ENCODE measurements around the gene JAM3.
"Not testable (repeated sequence)": the region's sequence is repeated elsewhere in the genome, so short reads cannot be mapped to it uniquely, and the experiment has no call there.

JAM3 gene

DNA sequence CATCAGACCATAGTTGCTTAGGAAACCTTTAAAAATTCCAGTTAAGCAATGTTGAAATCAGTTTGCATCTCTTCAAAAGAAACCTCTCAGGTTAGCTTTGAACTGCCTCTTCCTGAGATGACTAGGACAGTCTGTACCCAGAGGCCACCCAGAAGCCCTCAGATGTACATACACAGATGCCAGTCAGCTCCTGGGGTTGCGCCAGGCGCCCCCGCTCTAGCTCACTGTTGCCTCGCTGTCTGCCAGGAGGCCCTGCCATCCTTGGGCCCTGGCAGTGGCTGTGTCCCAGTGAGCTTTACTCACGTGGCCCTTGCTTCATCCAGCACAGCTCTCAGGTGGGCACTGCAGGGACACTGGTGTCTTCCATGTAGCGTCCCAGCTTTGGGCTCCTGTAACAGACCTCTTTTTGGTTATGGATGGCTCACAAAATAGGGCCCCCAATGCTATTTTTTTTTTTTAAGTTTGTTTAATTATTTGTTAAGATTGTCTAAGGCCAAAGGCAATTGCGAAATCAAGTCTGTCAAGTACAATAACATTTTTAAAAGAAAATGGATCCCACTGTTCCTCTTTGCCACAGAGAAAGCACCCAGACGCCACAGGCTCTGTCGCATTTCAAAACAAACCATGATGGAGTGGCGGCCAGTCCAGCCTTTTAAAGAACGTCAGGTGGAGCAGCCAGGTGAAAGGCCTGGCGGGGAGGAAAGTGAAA is 81.5 kb downstream of the JAM3 start:
- no peak for DNase-seq

DNA sequence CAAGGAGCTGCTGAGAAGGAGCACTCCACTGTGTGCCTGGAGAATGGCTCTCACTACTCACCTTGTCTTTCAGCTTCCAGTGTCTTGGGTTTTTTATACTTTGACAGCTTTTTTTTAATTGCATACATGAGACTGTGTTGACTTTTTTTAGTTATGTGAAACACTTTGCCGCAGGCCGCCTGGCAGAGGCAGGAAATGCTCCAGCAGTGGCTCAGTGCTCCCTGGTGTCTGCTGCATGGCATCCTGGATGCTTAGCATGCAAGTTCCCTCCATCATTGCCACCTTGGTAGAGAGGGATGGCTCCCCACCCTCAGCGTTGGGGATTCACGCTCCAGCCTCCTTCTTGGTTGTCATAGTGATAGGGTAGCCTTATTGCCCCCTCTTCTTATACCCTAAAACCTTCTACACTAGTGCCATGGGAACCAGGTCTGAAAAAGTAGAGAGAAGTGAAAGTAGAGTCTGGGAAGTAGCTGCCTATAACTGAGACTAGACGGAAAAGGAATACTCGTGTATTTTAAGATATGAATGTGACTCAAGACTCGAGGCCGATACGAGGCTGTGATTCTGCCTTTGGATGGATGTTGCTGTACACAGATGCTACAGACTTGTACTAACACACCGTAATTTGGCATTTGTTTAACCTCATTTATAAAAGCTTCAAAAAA is 82.3 kb downstream of the JAM3 start:
- DNase-seq: no peak

GRCh38 chr11:134152696-134153095 is 83.8 kb downstream of the JAM3 start:
- DNase-seq: no peak

- DNase-seq: no peak
Observed at GRCh38 chr11:134153147-134153905, 84.5 kb downstream of the JAM3 start.

DNA sequence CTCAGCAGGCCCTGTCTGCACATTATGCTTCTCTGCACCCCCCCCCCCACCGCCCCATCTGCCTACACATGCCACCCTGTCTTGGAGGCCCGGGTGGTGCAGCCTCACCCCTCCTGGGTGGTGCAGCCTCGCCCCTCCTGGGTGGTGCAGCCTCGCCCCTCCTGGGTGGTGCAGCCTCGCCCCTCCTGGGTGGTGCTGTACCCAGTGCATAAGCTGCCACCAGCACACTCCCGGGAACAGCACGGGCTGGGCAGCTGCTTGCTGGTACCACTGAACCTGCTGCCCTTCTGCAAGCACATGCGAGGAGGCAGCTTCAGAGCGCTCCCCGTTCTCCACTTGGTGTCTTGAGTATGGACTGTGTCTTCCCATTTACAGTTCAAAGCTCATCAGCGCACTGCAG is 85.6 kb downstream of the JAM3 start:
- DNase-seq: no peak

- DNase-seq: no peak
Observed at GRCh38 chr11:134155456-134155855, 86.6 kb downstream of the JAM3 start.

- no peak for DNase-seq
Observed at GRCh38 chr11:134155946-134156865, 87.3 kb downstream of the JAM3 start.

GRCh38 chr11:134157451-134157850 is 88.6 kb downstream of the JAM3 start:
- DNase-seq: no peak

DNA sequence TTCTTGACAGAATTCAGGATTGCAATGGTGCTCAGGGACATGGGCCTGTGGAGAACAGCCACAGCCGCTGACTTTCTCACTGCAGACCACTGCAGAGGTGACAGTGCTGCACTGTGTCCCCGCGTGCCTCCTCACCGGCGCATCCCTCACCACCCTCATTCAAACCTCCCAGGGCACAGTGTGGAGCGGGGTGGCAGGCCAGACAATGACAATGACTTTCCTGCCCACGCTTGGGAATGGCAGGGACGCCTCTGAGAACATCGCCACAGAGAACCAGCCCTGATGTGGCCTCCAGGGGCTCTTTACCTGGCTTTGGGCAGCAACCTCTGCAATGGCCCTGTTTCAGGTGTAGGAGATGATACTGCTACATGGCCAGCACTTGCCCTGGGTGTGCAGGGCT is 89.2 kb downstream of the JAM3 start:
- no peak for DNase-seq

GRCh38 chr11:134159652-134160051 is 90.8 kb downstream of the JAM3 start:
- no peak for DNase-seq

- DNase-seq: no peak
Observed at GRCh38 chr11:134164490-134165370, 95.9 kb downstream of the JAM3 start.

- no peak for DNase-seq
Observed at GRCh38 chr11:134170177-134170918, 101.5 kb downstream of the JAM3 start.

DNA sequence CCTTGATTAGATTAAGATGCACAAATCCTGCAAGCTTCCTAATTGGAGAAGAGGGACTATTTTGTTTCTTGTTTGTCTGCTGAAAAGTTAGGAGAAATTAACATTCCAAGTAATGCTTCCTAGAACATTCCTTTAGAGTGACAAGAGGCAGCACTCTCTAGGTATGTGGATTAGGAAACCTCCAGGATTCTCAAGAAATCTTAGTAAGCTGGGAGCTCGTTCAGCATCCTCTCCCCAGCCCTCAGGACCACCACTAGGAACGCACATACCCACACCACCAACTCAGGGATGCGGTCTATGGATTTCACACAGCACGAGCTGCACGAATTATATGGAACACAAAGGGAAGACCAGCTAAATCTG is 102.0 kb downstream of the JAM3 start:
- no peak for DNase-seq

DNA sequence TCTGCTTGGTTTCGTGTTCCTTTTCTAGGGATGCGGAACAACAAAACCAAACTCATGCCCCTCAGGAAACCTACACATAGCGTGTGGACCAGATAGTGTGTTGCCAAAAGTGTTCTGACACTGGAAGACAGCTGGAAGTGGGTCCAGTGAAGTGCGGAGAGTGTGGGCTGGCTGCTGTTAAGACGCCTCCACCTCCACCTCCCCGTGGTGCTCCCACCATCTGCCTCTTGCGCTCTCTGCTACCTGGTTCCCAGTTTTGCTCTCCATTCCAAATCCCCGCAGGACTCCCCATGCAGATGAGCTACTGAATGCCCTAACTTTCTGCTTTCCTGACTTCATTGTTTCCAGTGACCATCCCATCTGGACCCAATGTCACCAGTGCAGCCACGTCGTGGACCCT is 103.1 kb downstream of the JAM3 start:
- DNase-seq: no peak

DNA sequence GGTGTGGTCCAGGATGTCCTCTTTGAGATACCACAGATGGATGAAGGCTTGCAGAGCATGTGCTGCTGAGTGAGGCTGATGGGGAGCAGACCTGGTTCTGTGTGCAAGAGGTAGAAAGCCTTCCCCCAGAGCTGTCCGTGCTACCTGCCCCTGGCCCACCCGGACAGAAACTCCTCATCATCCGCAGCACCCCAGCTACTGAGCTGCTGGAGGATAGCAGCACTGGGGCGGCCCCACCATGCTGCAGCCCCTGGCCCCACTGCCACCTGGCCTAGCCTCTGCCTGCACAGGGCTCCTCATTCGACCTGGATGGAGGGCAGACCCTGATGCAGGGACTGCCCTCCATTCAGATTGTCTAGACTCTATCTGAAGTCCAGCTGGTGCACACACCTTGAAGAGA is 104.4 kb downstream of the JAM3 start:
- no peak for DNase-seq

GRCh38 chr11:134176284-134176683 is 107.4 kb downstream of the JAM3 start:
- no peak for DNase-seq

DNA sequence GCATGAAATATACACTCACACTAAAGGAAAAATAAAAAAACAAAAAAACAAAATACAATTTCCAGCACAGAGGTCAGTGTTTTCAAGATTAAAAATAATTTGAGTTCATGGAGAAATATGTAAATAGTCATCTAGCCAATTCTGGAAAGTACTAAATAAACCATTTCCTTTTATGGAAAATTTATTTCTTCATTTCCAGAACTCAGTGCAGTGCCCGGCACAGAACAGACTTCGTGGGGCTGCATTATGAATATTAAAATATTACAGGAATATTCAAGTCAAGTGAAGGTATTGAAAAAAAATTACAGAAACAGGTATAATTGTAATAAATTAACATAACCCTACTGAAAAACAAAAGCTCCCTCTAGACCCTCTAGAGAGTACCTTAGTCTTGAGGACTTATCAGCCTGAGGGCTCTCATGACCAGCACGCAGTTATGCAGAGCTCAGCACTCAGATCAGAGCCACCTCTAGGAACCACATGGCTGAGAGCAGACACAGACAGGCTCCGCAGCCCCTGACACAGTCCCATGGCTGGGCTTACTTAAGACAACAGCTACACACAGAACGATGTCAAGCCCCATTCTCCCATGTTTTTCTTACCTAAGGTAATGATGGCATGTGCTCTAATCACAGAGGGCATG is 109.3 kb downstream of the JAM3 start:
- DNase-seq: no peak

- no peak for DNase-seq
Observed at GRCh38 chr11:134181707-134182106, 112.8 kb downstream of the JAM3 start.

GRCh38 chr11:134188092-134188491 is 119.2 kb downstream of the JAM3 start:
- not testable (repeated sequence) for DNase-seq

- DNase-seq: peak; percentile 26
Observed at GRCh38 chr11:134196756-134197155, 127.9 kb downstream of the JAM3 start.

DNA sequence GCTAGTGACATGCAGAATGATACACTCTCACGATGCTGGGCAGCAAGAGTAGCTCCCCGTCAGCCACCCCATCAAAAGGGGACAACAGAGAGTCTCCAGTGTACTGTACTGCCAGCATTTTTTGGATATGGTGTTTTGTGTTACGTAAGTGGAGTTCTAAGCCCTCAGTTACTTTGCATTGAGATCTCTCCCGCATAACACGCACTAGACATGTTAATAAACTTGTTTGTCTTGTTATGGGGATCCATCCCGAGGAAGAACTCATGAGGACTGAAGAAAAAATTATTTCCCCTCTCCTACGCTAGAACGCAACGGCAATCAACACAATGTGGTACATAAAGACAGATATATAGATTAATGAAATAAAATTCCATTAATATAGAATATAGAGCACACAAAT is 130.7 kb downstream of the JAM3 start:
- no peak for DNase-seq

Data from CD4-positive, alpha-beta T cell treated with Interleukin-17A for 4 hours (primary cell).